Transverse colon (tissue), 4 donors: ENCODE data around the gene B4GALNT4.

ENCODE experiments used
- EP300 ChIP-seq: sonication (generic); formaldehyde crosslinking; IDR thresholded peaks from one replicate; pipeline ENCODE4 v1.6.1; 2017; ENCODE audit warnings: antibody characterized with exemption, low read depth
- POLR2AphosphoS5 ChIP-seq, 3 donors: sonication (generic); formaldehyde crosslinking; IDR thresholded peaks; one replicate each; pipeline ENCODE4 v1.6.1; 2016; ENCODE audit warnings: antibody characterized with exemption in 3 of 3
- TF ChIP-seq, protein P1 (sequence below), 5 experiments: fragments of 200-600 bp in 3 of 5; fragments of 450-650 bp in 2 of 5; sonication (generic) in 3 of 5; IDR thresholded peaks; 1 replicate in 2 of 5; 2 replicates in 3 of 5; pipeline ENCODE4 v1.5.1; 2016 to 2017; ENCODE audit warnings: antibody characterized with exemption in 5 of 5, inconsistent platforms in 3 of 5, mild to moderate bottlenecking in 2 of 5, moderate library complexity in 1 of 5

DNA sequence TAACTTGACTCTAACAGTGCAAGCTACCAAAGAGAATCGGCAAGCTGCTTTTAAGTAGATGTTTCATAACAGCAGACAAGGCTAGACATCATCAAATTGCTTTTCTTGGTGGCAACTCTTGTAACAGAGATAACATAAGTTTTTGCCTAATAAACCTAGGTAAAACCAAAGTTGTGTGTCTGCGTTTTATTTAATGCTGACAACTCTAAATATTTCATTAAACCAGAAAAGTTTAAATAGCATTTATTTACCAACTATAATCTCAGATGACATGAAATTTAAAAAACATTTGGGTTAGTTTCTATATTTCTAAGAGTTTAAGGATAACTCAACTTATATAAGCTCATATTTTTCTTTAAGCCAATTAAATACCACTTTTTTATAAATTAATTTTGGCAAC lies 29.3 kb upstream of the B4GALNT4 start:
- no peak for TF ChIP-seq POLR2AphosphoS5 (IDR thresholded peaks at IDR 0.05)
- TF ChIP-seq, protein P1, sequence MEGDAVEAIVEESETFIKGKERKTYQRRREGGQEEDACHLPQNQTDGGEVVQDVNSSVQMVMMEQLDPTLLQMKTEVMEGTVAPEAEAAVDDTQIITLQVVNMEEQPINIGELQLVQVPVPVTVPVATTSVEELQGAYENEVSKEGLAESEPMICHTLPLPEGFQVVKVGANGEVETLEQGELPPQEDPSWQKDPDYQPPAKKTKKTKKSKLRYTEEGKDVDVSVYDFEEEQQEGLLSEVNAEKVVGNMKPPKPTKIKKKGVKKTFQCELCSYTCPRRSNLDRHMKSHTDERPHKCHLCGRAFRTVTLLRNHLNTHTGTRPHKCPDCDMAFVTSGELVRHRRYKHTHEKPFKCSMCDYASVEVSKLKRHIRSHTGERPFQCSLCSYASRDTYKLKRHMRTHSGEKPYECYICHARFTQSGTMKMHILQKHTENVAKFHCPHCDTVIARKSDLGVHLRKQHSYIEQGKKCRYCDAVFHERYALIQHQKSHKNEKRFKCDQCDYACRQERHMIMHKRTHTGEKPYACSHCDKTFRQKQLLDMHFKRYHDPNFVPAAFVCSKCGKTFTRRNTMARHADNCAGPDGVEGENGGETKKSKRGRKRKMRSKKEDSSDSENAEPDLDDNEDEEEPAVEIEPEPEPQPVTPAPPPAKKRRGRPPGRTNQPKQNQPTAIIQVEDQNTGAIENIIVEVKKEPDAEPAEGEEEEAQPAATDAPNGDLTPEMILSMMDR (IDR thresholded peaks at IDR 0.05): no peak
- no peak for TF ChIP-seq EP300
